ENCODE data around the gene PIR. TPM values are rescaled to one million over a fixed set of nuclear protein-coding genes. Genes with fewer than 3 reads are reported as not detected.

The PIR gene
- total RNA-seq, 2 experiments from 2014 or later: 6.2 to 9.2 TPM

DNA sequence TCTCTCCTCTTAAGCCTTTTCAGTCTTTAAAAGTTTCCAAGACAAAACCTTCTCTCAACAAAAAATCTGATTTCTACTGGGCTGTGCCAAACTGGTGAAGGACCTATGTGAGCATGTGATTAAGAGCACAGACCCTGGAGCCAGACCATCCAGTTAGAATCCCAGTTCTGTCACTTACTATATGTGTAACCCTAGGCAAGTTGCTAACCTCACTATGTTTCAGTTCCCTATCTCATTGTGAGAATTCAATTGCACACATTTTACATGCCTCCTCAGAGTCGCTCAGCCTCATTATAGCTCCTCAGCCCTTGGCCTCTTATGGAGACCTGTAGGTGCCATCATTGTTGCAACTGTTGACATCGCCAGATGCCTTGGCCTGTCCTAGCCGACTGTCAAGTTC, 54.8 kb downstream of the PIR start:
- no peaks in the 10 kb centered on the region for H3K36me3 Mint-ChIP-seq (ENCODE audit: low read depth)
- intact Hi-C loops (cut with micrococcal nuclease): no loop called here
- H3K27me3 Mint-ChIP-seq (ENCODE audit: low read depth): no peaks in the 10 kb centered on the region
- DNase-seq: no peak
- H3K9me3 Mint-ChIP-seq: no peaks in the 10 kb centered on the region
- no peak overlapping the region for H3K27ac Mint-ChIP-seq
- CTCF ChIA-PET: no interaction called here
- no peak overlapping the region for H3K4me3 Mint-ChIP-seq
- H3K4me1 Mint-ChIP-seq (ENCODE audit: low read depth): no peaks in the 10 kb centered on the region

DNA sequence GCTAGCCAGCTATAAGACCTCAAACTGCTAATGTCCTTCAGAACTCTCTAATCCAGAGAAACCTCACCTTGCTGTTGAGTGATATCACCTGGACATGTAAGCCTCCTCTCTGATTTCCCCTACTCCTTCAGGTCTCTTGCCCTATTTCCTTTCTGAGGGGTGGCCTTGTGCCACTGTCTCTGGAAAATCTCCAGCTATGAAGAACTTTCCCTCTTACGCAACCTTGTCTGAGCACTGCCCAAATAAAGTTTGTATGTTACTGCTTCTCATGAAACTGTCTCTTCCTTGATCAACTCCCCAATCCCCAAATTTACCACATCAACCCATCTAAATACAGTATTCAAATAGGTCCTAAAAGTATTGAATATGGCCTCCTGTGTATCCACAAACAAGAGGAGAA, 55.4 kb downstream of the PIR start:
- Mint-ChIP-seq H3K9me3 (no peaks in the 10 kb centered on the region), H3K27me3 (ENCODE audit: low read depth) (peaks cover 6% of the 10 kb centered on the region), H3K36me3 (ENCODE audit: low read depth) (no peaks in the 10 kb centered on the region), H3K27ac (no peak overlapping the region), H3K4me1 (ENCODE audit: low read depth) (no peaks in the 10 kb centered on the region), H3K4me3 (no peak overlapping the region)
- intact Hi-C loops (cut with micrococcal nuclease): no loop called here
- no peak for DNase-seq
- CTCF ChIA-PET: no interaction called here

DNA sequence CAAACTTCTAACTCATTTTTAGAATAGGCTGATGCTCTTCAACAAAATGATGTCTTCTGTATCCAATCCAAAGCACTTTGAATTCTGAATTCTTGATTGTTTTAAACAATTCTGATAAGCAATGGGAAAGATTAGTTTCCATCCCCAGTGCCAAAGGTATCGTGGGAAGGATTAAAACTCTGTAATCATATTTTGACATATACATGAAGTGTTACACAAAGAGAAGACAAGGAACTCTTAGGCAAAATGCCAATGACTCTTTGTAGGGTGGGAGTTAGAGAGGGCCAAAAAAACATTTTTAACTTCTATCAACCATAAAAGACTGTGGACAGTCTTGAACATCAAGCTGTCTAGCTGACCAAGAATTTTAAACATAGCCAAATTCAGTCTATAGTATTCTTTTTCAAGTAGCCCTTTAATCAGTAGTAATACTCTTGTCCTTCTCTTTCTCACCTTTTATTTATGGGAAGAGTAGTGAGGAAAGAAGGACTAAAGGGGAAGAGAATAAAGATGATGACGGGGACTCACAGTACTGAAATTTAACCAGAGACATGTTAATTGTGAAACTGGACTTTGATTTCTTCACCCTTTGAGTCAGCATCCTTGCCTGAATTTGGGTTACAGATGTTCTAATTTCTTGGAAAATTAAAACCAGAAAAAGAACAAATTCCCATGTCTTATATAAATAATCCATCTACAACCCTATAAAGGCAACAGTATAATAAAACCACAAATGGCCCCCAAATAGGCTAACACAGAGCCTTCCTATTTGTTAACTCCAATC, 57.1 kb downstream of the PIR start:
- DNase-seq: no peak
- Mint-ChIP-seq H3K36me3 (ENCODE audit: low read depth) (no peaks in the 10 kb centered on the region), H3K27me3 (ENCODE audit: low read depth) (peaks cover 10% of the 10 kb centered on the region), H3K9me3 (no peaks in the 10 kb centered on the region), H3K4me1 (ENCODE audit: low read depth) (no peaks in the 10 kb centered on the region), H3K27ac (no peak overlapping the region), H3K4me3 (no peak overlapping the region)
- CTCF ChIA-PET: no interaction called here
- intact Hi-C loops (cut with micrococcal nuclease): no loop called here

DNA sequence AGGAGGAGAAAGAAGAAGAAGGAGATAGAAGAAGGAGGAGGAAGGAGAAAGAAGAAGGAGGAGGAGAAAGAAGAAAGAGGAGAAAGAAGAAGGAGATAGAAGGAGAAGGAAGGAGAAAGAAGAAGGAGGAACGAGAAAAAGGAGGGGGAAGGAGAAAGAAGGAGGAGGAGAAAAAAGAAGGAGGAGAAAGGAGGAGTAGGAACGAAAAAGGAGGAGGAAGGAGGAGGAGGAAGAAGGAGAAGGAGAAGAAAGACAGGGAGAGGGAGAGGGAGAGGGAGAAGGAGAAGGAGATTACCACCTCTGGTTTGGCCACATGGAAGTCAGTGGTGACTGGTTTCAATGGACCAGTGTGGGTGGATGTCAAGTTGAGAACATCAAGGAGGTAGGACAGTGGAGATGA, 58.9 kb downstream of the PIR start:
- Mint-ChIP-seq H3K9me3 (no peaks in the 10 kb centered on the region), H3K36me3 (ENCODE audit: low read depth) (no peaks in the 10 kb centered on the region), H3K27me3 (ENCODE audit: low read depth) (peaks cover 10% of the 10 kb centered on the region), H3K27ac (no peak overlapping the region), H3K4me1 (ENCODE audit: low read depth) (no peaks in the 10 kb centered on the region), H3K4me3 (no peak overlapping the region)
- no peak for DNase-seq
- CTCF ChIA-PET: no interaction called here
- intact Hi-C loops (cut with micrococcal nuclease): no loop called here

DNA sequence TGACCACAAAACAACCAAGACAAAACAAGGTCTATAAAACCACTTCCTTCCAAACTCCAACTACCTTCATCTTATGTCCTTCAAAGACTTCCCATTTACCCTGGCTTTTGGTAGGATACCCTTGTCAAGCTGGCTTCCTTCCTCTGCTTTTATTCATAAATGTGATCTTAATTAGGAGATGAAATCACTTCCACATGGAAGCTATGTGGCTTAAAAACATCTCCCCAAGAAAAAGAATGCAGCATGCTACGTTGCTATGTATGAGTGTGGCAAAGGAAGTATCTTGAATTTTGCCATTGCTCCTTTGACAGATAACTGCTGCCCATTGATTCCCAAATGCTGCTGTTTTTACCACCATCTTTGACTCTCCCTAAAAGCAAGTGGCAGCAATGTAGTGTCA, 62.5 kb downstream of the PIR start:
- intact Hi-C loops (cut with micrococcal nuclease): no loop called here
- H3K36me3 Mint-ChIP-seq (ENCODE audit: low read depth): no peaks in the 10 kb centered on the region
- H3K4me1 Mint-ChIP-seq (ENCODE audit: low read depth): no peaks in the 10 kb centered on the region
- H3K27ac Mint-ChIP-seq: no peak overlapping the region
- no peak for DNase-seq
- H3K4me3 Mint-ChIP-seq: no peak overlapping the region
- CTCF ChIA-PET: no interaction called here
- peaks cover 10% of the 10 kb centered on the region for H3K27me3 Mint-ChIP-seq (ENCODE audit: low read depth)
- H3K9me3 Mint-ChIP-seq: no peaks in the 10 kb centered on the region

DNA sequence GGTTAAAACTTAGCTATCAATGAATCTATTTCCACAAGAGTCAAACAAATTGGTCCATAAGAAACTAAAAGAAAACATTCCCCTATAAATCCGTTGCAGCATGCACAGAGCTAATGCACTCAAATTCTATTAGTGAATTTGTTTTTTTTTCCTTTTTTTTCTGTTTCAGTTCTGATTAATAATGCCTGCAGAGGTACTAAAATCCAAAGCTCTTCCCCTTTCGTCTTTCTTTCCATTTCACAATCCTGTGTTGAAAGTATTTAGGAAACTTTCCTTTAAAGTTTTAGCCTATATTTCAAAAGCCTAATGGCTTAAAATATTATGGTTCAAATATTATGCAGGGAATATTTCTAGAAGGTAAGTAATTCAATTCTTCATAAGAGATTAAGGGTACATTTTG, 63.1 kb downstream of the PIR start:
- CTCF ChIA-PET: no interaction called here
- Mint-ChIP-seq H3K36me3 (ENCODE audit: low read depth) (no peaks in the 10 kb centered on the region), H3K27me3 (ENCODE audit: low read depth) (peaks cover 10% of the 10 kb centered on the region), H3K4me1 (ENCODE audit: low read depth) (no peaks in the 10 kb centered on the region), H3K4me3 (no peak overlapping the region), H3K9me3 (no peaks in the 10 kb centered on the region), H3K27ac (no peak overlapping the region)
- intact Hi-C loops (cut with micrococcal nuclease): no loop called here
- DNase-seq: no peak

DNA sequence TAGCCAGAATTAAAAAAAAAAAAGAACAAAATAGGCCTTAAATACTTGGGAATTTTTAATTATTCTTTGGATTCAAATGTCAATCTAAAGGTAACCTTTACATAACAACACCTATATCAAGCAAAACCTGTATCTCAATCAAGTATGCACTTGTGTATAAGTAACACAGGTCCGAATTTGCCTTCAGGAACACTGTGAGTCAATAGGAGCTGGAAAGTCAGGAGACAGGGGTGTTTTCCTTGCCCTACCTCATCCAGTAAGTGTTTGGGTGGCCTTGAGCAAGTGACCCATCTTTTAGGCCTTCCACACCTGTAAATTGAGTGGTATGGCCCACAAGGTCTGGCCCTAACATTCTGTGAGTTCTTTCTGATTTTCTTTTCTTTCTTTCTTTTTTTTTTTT, 68.1 kb downstream of the PIR start:
- Mint-ChIP-seq H3K27me3 (ENCODE audit: low read depth) (no peaks in the 10 kb centered on the region), H3K36me3 (ENCODE audit: low read depth) (no peaks in the 10 kb centered on the region), H3K9me3 (no peaks in the 10 kb centered on the region), H3K4me1 (ENCODE audit: low read depth) (no peaks in the 10 kb centered on the region), H3K27ac (no peak overlapping the region), H3K4me3 (no peak overlapping the region)
- CTCF ChIA-PET: no interaction called here
- DNase-seq: no peak
- intact Hi-C loops (cut with micrococcal nuclease): no loop called here

DNA sequence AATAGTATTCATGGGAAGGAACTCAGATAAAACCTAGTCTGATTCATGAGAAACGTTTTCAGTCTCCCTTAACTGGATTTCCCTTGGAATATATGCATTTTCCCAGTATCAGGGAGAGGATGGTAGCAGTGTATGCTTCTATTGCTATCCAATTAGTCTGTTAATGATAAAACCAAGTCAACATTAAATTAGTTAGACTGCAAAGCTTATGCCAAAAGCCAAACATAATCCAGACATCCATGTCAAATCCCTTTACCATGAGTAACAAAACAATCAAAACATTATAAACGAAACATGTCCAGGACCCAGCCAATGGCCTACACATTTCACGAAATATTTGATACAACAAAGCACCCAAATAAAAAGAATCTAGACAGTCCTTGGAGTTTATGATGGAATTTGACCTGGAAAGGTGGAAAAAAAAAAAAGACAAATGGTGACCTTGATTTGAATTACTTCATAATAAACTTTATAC, 74.4 kb downstream of the PIR start:
- CTCF ChIA-PET: no interaction called here
- intact Hi-C loops (cut with micrococcal nuclease): no loop called here
- DNase-seq: no peak
- no peaks in the 10 kb centered on the region for H3K27me3 Mint-ChIP-seq (ENCODE audit: low read depth)
- H3K9me3 Mint-ChIP-seq: no peaks in the 10 kb centered on the region
- H3K36me3 Mint-ChIP-seq (ENCODE audit: low read depth): no peaks in the 10 kb centered on the region
- no peak overlapping the region for H3K4me3 Mint-ChIP-seq
- no peak overlapping the region for H3K27ac Mint-ChIP-seq
- H3K4me1 Mint-ChIP-seq (ENCODE audit: low read depth): no peaks in the 10 kb centered on the region

DNA sequence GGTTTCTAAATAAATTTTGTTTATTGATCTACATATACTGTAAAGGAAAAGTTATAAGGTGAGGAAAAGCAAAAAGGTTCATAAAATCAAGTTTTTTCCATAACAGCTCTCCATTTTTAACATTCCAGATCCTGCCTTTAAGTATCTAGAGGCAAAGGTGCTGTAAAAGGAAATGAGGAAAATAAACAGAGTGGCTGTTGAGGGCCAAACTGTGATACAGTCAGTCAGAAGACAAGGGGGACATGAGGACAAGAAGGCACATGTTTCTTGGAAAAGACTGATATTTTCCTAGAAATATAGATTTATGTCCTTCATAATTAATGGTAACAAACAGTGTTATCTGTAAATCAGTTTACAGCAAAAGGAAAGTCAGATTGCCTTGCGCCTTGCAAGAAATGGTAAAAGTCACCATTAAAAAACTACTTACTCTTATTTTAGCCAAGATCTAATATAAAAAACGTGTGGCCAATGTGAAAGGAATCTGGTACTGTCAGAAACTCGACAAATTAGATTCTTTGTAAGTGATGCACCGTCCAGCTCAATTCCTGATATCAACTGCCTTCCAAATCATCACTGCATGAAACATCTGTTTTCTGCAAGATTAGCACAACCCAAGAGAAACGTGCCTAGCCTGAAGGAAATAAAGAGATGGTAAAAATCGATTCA, 75.0 kb downstream of the PIR start:
- intact Hi-C loops (cut with micrococcal nuclease): no loop called here
- no peaks in the 10 kb centered on the region for H3K9me3 Mint-ChIP-seq

DNA sequence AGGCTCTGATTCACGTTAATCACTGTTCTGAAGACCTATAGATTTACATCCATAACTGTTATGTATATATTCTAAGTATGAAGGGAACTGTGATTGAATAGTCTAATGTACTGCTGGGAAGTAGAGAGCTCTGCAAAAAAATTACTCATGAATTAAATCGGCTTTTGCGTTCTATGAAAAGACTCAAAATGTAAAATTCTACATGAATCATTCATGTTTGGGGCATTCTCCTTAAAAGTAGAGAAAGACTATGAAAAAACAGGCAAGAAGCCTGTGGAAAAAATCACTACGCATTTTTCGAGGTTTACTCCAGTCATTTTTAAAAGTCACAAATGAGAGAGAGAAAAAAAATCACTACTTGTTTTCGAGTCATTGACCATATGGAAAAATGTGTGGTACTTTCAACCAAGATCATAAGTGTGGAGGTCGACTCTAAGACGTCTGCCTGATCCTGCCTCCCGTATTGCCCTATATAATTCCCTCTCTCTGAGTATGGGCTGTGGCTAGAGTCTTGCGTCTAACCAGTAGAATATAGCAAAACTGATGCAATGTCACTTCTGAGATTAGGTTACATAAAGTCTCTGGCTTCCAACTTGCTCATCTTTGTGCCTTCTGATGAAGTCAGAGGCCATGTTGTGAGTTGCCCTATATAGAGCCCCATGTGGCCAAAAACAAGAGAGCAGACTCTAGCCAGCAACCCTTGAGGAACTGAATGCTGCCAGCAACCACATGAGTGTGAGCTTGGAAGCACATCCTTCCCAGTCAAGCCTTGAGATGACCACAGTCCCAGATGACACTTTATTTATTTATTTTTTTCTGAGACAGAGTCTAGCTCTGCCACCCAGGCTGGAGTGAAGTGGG, 76.8 kb downstream of the PIR start:
- Mint-ChIP-seq H3K27me3 (ENCODE audit: low read depth) (peaks cover 3% of the 10 kb centered on the region), H3K27ac (no peak overlapping the region), H3K4me3 (no peak overlapping the region), H3K36me3 (ENCODE audit: low read depth) (no peaks in the 10 kb centered on the region), H3K4me1 (ENCODE audit: low read depth) (no peaks in the 10 kb centered on the region), H3K9me3 (no peaks in the 10 kb centered on the region)
- CTCF ChIA-PET: interaction anchor here (0.6 kb wide), 1 partner anchor 85 kb away, joined by 4 read pairs; no protein-coding TSS in a partner anchor
- intact Hi-C loops (cut with micrococcal nuclease): no loop called here
- no peak for DNase-seq

More for the DNA sequence above, 75.0 kb downstream of the PIR start:
- no peak overlapping the region for H3K27ac Mint-ChIP-seq
- H3K27me3 Mint-ChIP-seq (ENCODE audit: low read depth): no peaks in the 10 kb centered on the region
- no peaks in the 10 kb centered on the region for H3K4me1 Mint-ChIP-seq (ENCODE audit: low read depth)
- H3K36me3 Mint-ChIP-seq (ENCODE audit: low read depth): no peaks in the 10 kb centered on the region
- DNase-seq: no peak
- CTCF ChIA-PET: no interaction called here
- H3K4me3 Mint-ChIP-seq: no peak overlapping the region

DNA sequence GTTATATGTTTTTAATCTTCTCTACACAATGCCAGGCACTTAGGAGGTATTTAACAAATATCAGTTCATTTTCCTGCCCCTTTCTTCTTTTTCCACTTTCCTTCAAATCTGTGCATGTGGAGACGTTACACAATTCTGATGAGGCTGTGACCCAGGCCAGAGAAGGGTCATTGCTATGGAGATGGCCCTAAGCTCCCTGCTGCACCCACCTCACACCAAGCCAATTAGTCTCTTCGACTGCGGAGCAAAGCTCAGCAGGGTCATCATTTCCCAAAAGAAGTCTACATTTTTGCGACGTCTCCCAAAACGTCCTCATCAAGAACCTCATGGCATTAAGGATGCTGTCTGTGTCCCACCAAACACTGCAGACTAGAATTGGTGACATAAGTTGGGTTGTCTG, 80.0 kb downstream of the PIR start:
- no peaks in the 10 kb centered on the region for H3K36me3 Mint-ChIP-seq (ENCODE audit: low read depth)
- intact Hi-C loops (cut with micrococcal nuclease): no loop called here
- peaks cover 3% of the 10 kb centered on the region for H3K27me3 Mint-ChIP-seq (ENCODE audit: low read depth)
- H3K27ac Mint-ChIP-seq: no peak overlapping the region
- no peaks in the 10 kb centered on the region for H3K4me1 Mint-ChIP-seq (ENCODE audit: low read depth)
- H3K4me3 Mint-ChIP-seq: no peak overlapping the region
- no peaks in the 10 kb centered on the region for H3K9me3 Mint-ChIP-seq
- CTCF ChIA-PET: no interaction called here
- no peak for DNase-seq

DNA sequence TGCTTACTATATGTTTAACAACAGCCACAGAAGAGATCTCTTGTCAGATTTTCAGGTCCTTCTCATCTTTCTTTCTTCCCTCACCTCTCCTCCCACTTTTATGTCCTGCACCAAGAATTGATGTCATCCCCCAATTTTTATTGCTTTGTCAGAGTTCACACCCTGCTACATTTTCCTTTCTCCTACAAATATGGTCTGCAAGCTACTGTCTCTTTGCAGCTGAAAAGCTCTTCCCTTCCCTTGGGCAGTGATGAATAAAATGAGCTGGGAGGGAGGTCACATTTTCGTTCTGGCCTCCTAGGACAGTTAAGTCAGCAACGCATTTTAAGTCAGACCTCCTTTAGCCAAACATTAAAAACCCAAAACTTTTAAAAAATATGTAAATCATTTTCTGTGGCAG, 82.2 kb downstream of the PIR start:
- CTCF ChIA-PET: no interaction called here
- Mint-ChIP-seq H3K9me3 (no peaks in the 10 kb centered on the region), H3K4me1 (ENCODE audit: low read depth) (no peaks in the 10 kb centered on the region), H3K27ac (no peak overlapping the region), H3K36me3 (ENCODE audit: low read depth) (no peaks in the 10 kb centered on the region), H3K4me3 (no peak overlapping the region), H3K27me3 (ENCODE audit: low read depth) (peaks cover 3% of the 10 kb centered on the region)
- DNase-seq: no peak
- intact Hi-C loops (cut with micrococcal nuclease): no loop called here

All from activated naive CD4-positive, alpha-beta T cell treated with anti-CD3 and anti-CD28 coated beads for 36 hours (primary cell).